ENCODE results near the gene HECW1.

The HECW1 gene

GRCh38 chr7:43295429-43295828 lies 183.0 kb downstream of the HECW1 start:
- TF ChIP-seq CTCF (IDR thresholded peaks at IDR 0.05; ENCODE audit: low read depth, low read length) = no peak
- no peak for DNase-seq (ENCODE audit: extremely low read depth, low read depth)

DNA sequence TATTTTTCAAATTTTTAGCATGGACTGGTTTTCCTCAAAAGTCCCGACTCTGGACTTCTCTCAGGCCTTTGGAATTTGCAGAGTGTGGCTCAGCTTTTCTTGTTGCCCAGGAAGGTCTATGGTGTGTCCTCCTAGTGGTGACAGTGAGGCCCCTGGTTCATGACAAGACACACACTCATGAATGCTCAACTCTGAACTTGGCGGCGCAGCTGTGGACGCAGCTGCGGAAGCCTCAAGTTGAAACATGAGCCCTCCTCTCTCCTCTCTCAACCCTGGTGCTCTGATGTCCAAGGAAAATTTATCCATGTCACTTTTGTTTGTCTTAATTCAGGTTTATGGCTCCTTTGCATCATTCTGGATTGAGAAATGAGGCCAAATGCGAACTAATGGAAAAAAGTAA lies 183.9 kb downstream of the HECW1 start:
- no peak for TF ChIP-seq CTCF (IDR thresholded peaks at IDR 0.05; ENCODE audit: low read depth, low read length)
- no peak for DNase-seq (ENCODE audit: extremely low read depth, low read depth)

- DNase-seq (ENCODE audit: extremely low read depth, low read depth) = no peak
- no peak for TF ChIP-seq CTCF (IDR thresholded peaks at IDR 0.05; ENCODE audit: low read depth, low read length)
These were observed 186.2 kb downstream of the HECW1 start for GRCh38 chr7:43298617-43299016.

DNA sequence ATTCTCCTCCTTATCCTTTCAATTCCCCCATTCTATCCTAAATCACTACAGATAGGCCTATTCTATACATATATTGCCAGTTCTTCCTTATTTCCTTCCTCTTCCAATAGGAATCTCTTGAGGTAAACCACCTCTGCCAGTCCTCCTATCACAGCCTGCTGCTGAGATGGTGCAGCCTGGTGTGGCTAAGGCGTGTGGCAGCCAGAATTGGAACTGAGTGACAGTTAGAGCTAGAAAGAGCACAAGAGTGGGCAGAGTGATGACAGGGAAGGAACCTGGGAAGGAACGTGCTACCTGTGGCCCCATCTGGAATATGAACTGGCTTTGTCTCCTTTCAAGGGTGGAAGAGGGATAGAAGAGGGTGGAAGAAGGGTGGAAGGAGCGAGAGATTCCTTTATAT lies 187.7 kb downstream of the HECW1 start:
- no peak for TF ChIP-seq CTCF (IDR thresholded peaks at IDR 0.05; ENCODE audit: low read depth, low read length)
- no peak for DNase-seq (ENCODE audit: extremely low read depth, low read depth)

- DNase-seq (ENCODE audit: extremely low read depth, low read depth) = no peak
- TF ChIP-seq CTCF (IDR thresholded peaks at IDR 0.05; ENCODE audit: low read depth, low read length) = no peak
These were observed 189.8 kb downstream of the HECW1 start for GRCh38 chr7:43302211-43302711.

- DNase-seq (ENCODE audit: extremely low read depth, low read depth) = no peak
- TF ChIP-seq CTCF (IDR thresholded peaks at IDR 0.05; ENCODE audit: low read depth, low read length) = no peak
These were observed 190.5 kb downstream of the HECW1 start for GRCh38 chr7:43302773-43303460.

- DNase-seq (ENCODE audit: extremely low read depth, low read depth) = no peak
These were observed 191.3 kb downstream of the HECW1 start for GRCh38 chr7:43303740-43304241.

More at GRCh38 chr7:43303740-43304241, 191.3 kb downstream of the HECW1 start:
- TF ChIP-seq CTCF (IDR thresholded peaks at IDR 0.05; ENCODE audit: low read depth, low read length) = no peak

All from AG09319 (cell line).